GM12801 (cell line): ENCODE data around the gene SLC2A9.

Experiments
- CTCF ChIP-seq: IDR thresholded peaks from one replicate; pipeline ENCODE4 v1.5.1; 2011; ENCODE audit warnings: control low read depth; ENCODE audit not compliant: insufficient read length; ENCODE audit errors: extremely low read depth

The SLC2A9 gene

GRCh38 chr4:10002278-10002677 is 19.0 kb downstream of the SLC2A9 start:
- no peak for TF ChIP-seq CTCF

- TF ChIP-seq CTCF, result no peak
Observed at GRCh38 chr4:10001757-10002156, 19.5 kb downstream of the SLC2A9 start.

GRCh38 chr4:9999956-10000561 is 21.2 kb downstream of the SLC2A9 start:
- TF ChIP-seq CTCF, result no peak

GRCh38 chr4:9997886-9998285 is 23.4 kb downstream of the SLC2A9 start:
- no peak for TF ChIP-seq CTCF

- no peak for TF ChIP-seq CTCF
Observed at GRCh38 chr4:9996319-9997110, 24.8 kb downstream of the SLC2A9 start.

GRCh38 chr4:9994246-9994847 is 26.9 kb downstream of the SLC2A9 start:
- no peak for TF ChIP-seq CTCF

- TF ChIP-seq CTCF, result no peak
Observed at GRCh38 chr4:9989918-9990635, 31.2 kb downstream of the SLC2A9 start.
